Hepatocyte (in vitro differentiated cells): ENCODE data around the gene UQCRFS1. TPM values are rescaled to one million over a fixed set of nuclear protein-coding genes. Genes with fewer than 3 reads are reported as not detected.

ENCODE experiments used
- DNase-seq: peaks from one replicate; pipeline ENCODE4 v3.0.0-alpha.2; 2016; ENCODE audit warnings: low spot score
- H2AFZ ChIP-seq: fragments of 200-600 bp; sonication (generic); 2 replicates; pipeline ENCODE4 v1.6.0; 2016; ENCODE audit warnings: antibody characterized with exemption, mild to moderate bottlenecking
- H3K27ac ChIP-seq: fragments of 200-600 bp; sonication (generic); 2 replicates; pipeline ENCODE4 v1.5.1; 2016; ENCODE audit warnings: mild to moderate bottlenecking
- H3K27me3 ChIP-seq: fragments of 200-600 bp; sonication (generic); 2 replicates; pipeline ENCODE4 v1.6.1; 2016
- H3K36me3 ChIP-seq: fragments of 200-600 bp; sonication (generic); replicated peaks from 2 replicates; pipeline ENCODE4 v1.5.1; 2016; ENCODE audit warnings: low read depth; ENCODE audit not compliant: insufficient read depth
- H3K4me1 ChIP-seq: fragments of 200-600 bp; sonication (generic); 2 replicates; pipeline ENCODE4 v1.5.1; 2016; ENCODE audit warnings: mild to moderate bottlenecking, moderate library complexity; ENCODE audit not compliant: insufficient read depth
- H3K4me2 ChIP-seq: fragments of 200-600 bp; sonication (generic); 2 replicates; pipeline ENCODE4 v1.6.0; 2016
- H3K4me3 ChIP-seq: fragments of 200-600 bp; sonication (generic); 2 replicates; pipeline ENCODE4 v1.5.1; 2016; ENCODE audit warnings: mild to moderate bottlenecking
- H3K79me2 ChIP-seq: fragments of 200-600 bp; sonication (generic); 2 replicates; pipeline ENCODE4 v1.6.0; 2017; ENCODE audit warnings: mild to moderate bottlenecking
- H3K9me2 ChIP-seq: fragments of 200-600 bp; sonication (generic); replicated peaks from 2 replicates; pipeline ENCODE4 v1.6.0; 2017; ENCODE audit warnings: mild to moderate bottlenecking; ENCODE audit not compliant: insufficient read depth
- H3K9me3 ChIP-seq: fragments of 200-600 bp; sonication (generic); 2 replicates; pipeline ENCODE4 v1.5.1; 2016; ENCODE audit warnings: low read depth, mild to moderate bottlenecking
- H4K20me1 ChIP-seq: fragments of 200-600 bp; sonication (generic); 2 replicates; pipeline ENCODE4 v1.6.0; 2016; ENCODE audit warnings: mild to moderate bottlenecking; ENCODE audit not compliant: insufficient read depth, poor library complexity, severe bottlenecking
- CTCF ChIP-seq: fragments of 200-600 bp; sonication (generic); IDR thresholded peaks from 2 replicates; pipeline ENCODE4 v1.5.1; 2016; ENCODE audit warnings: antibody characterized with exemption, mild to moderate bottlenecking; ENCODE audit not compliant: poor library complexity
- EZH2 ChIP-seq: fragments of 200-600 bp; sonication (generic); IDR thresholded peaks from 2 replicates; pipeline ENCODE4 v1.6.1; 2016; ENCODE audit warnings: antibody characterized with exemption, mild to moderate bottlenecking, borderline replicate concordance
- EZH2phosphoT487 ChIP-seq: fragments of 200-600 bp; sonication (generic); IDR thresholded peaks from one replicate; pipeline ENCODE4 v1.6.1; 2018; ENCODE audit warnings: antibody characterized with exemption, mild to moderate bottlenecking, low read depth, moderate library complexity; ENCODE audit not compliant: unreplicated experiment, severe bottlenecking
- WGBS: methylation state at CpG from one replicate; pipeline ENCODE4 v1.1.6; 2016; ENCODE audit warnings: low lambda C conversion rate; ENCODE audit errors: missing lambda C conversion rate; 5-methylcytosine and 5-hydroxymethylcytosine counted together
- polyA plus RNA-seq: library from polyadenylated mRNA; unstranded; fragments of >200 nt; fragmentation: Nextera tagmentation; extraction: Ambion mirVana; gene quantifications from 2 replicates; pipeline ENCODE4 v1.2.1, GENCODE V29; 2016
- total RNA-seq: library from RNA; depleted of rRNA; stranded (reverse); fragments of >200 nt; gene quantifications from 2 replicates; pipeline ENCODE4 v1.2.3, GENCODE V29; 2014

The UQCRFS1 gene
- total and polyA plus RNA-seq, 2 experiments from 2014 or later, result 45.0 to 79.0 TPM

- H2AFZ ChIP-seq, result no peak overlapping the region
- 89% methylated on average over 2 of the region's 2 CpGs for WGBS
Observed at GRCh38 chr19:29172302-29172701, 40.6 kb downstream of the UQCRFS1 start.

GRCh38 chr19:29171525-29171924 is 41.4 kb downstream of the UQCRFS1 start:
- H3K4me1 ChIP-seq, result no peaks in the 10 kb centered on the region

More at GRCh38 chr19:29172302-29172701, 40.6 kb downstream of the UQCRFS1 start:
- TF ChIP-seq CTCF, result no peak
- no peak for TF ChIP-seq EZH2
- TF ChIP-seq EZH2phosphoT487, result no peak
- no peaks in the 10 kb centered on the region for H3K27me3 ChIP-seq
- no peak for DNase-seq
- no peaks in the 10 kb centered on the region for H3K36me3 ChIP-seq
- no peak overlapping the region for H3K4me3 ChIP-seq
- H3K9me3 ChIP-seq, result peaks cover 3% of the 10 kb centered on the region
- no peaks in the 10 kb centered on the region for H4K20me1 ChIP-seq
- no peak overlapping the region for H3K27ac ChIP-seq
- no peaks in the 10 kb centered on the region for H3K79me2 ChIP-seq
- no peak overlapping the region for H3K4me2 ChIP-seq
- no peaks in the 10 kb centered on the region for H3K9me2 ChIP-seq
- no peaks in the 10 kb centered on the region for H3K4me1 ChIP-seq

GRCh38 chr19:29170554-29170953 is 42.4 kb downstream of the UQCRFS1 start:
- Histone ChIP-seq H3K4me2 (no peak overlapping the region), H3K79me2 (no peaks in the 10 kb centered on the region), H4K20me1 (no peaks in the 10 kb centered on the region), H3K27ac (no peak overlapping the region), H3K27me3 (no peaks in the 10 kb centered on the region), H3K4me1 (no peaks in the 10 kb centered on the region), H3K36me3 (no peaks in the 10 kb centered on the region), H3K9me2 (no peaks in the 10 kb centered on the region), H3K9me3 (no peaks in the 10 kb centered on the region), H3K4me3 (no peak overlapping the region), H2AFZ (no peak overlapping the region)
- TF ChIP-seq EZH2phosphoT487 (no peak), EZH2 (no peak), CTCF (no peak)
- no peak for DNase-seq
- WGBS, result 59% methylated on average over 1 of the region's 1 CpG

More at GRCh38 chr19:29171525-29171924, 41.4 kb downstream of the UQCRFS1 start:
- no peak for DNase-seq
- Histone ChIP-seq H3K36me3 (no peaks in the 10 kb centered on the region), H2AFZ (no peak overlapping the region), H3K9me2 (no peaks in the 10 kb centered on the region), H3K27ac (no peak overlapping the region), H4K20me1 (no peaks in the 10 kb centered on the region), H3K9me3 (no peaks in the 10 kb centered on the region), H3K4me3 (no peak overlapping the region), H3K27me3 (no peaks in the 10 kb centered on the region), H3K79me2 (no peaks in the 10 kb centered on the region), H3K4me2 (no peak overlapping the region)
- 84% methylated on average over 2 of the region's 2 CpGs for WGBS
- no peak for TF ChIP-seq EZH2phosphoT487
- TF ChIP-seq CTCF, result no peak
- TF ChIP-seq EZH2, result no peak

- Histone ChIP-seq H2AFZ (no peak overlapping the region), H3K79me2 (no peaks in the 10 kb centered on the region), H3K27me3 (no peaks in the 10 kb centered on the region), H4K20me1 (no peaks in the 10 kb centered on the region), H3K9me2 (no peaks in the 10 kb centered on the region), H3K9me3 (no peaks in the 10 kb centered on the region), H3K36me3 (no peaks in the 10 kb centered on the region), H3K4me1 (no peaks in the 10 kb centered on the region), H3K4me2 (no peak overlapping the region), H3K4me3 (no peak overlapping the region), H3K27ac (no peak overlapping the region)
- WGBS, result 39% methylated on average over 3 of the region's 3 CpGs
- TF ChIP-seq EZH2phosphoT487 (no peak), EZH2 (no peak), CTCF (no peak)
- no peak for DNase-seq
Observed at GRCh38 chr19:29162694-29163093, 50.3 kb downstream of the UQCRFS1 start.
